Stimulated activated CD8-positive, alpha-beta memory T cell treated with anti-CD3 and anti-CD28 coated beads, Interleukin-4, amount 100 ng/mL, for 24 hours (primary cell): ENCODE measurements around the gene LIPJ.

Source experiments
- DNase-seq: peaks from one replicate; pipeline ENCODE4 v3.0.0-alpha.2; 2020; ENCODE audit warnings: low read depth

LIPJ gene

GRCh38 chr10:88586462-88586861, at the start of gene LIPJ:
TSS of gene LIPJ (plus strand) at chr10:88586762. CDS start at chr10:88590688, 3,926 bp downstream.
- DNase-seq = no peak

- no peak for DNase-seq
Observed at GRCh38 chr10:88537322-88537721, 49.2 kb upstream of the LIPJ start.

GRCh38 chr10:88538048-88538447, 48.5 kb upstream of the LIPJ start:
- DNase-seq = no peak

GRCh38 chr10:88540351-88540750, 46.2 kb upstream of the LIPJ start:
- no peak for DNase-seq

- no peak for DNase-seq
Observed at GRCh38 chr10:88541116-88541626, 45.4 kb upstream of the LIPJ start.

GRCh38 chr10:88542522-88542921, 44.0 kb upstream of the LIPJ start:
- no peak for DNase-seq

- no peak for DNase-seq
Observed at GRCh38 chr10:88544140-88544870, 42.3 kb upstream of the LIPJ start.

- no peak for DNase-seq
Observed at GRCh38 chr10:88545359-88545758, 41.2 kb upstream of the LIPJ start.

- no peak for DNase-seq
Observed at GRCh38 chr10:88546497-88546896, 40.1 kb upstream of the LIPJ start.

- no peak for DNase-seq
Observed at GRCh38 chr10:88551246-88551645, 35.3 kb upstream of the LIPJ start.

GRCh38 chr10:88553116-88553752, 33.3 kb upstream of the LIPJ start:
- no peak for DNase-seq

GRCh38 chr10:88555190-88555908, 31.2 kb upstream of the LIPJ start:
- no peak for DNase-seq

GRCh38 chr10:88557256-88557655, 29.3 kb upstream of the LIPJ start:
- DNase-seq = no peak

GRCh38 chr10:88557658-88558057, 28.9 kb upstream of the LIPJ start:
- no peak for DNase-seq

- no peak for DNase-seq
Observed at GRCh38 chr10:88562152-88562551, 24.4 kb upstream of the LIPJ start.

- DNase-seq = no peak
Observed at GRCh38 chr10:88565072-88565471, 21.5 kb upstream of the LIPJ start.

GRCh38 chr10:88582411-88582805, 4.2 kb upstream of the LIPJ start:
- no peak for DNase-seq

- DNase-seq = peak; percentile 50
Observed at GRCh38 chr10:88582806-88583583, 3.6 kb upstream of the LIPJ start, which contains the start of gene RNLS. TSS of gene RNLS (minus strand) at chr10:88583318.

GRCh38 chr10:88583584-88583957, 3.0 kb upstream of the LIPJ start:
- DNase-seq = no peak

GRCh38 chr10:88592381-88592780, 5.8 kb downstream of the LIPJ start:
- DNase-seq = no peak

GRCh38 chr10:88592906-88593305, 6.3 kb downstream of the LIPJ start:
- DNase-seq = no peak

GRCh38 chr10:88594482-88594881, 7.9 kb downstream of the LIPJ start:
- no peak for DNase-seq
